H1 (cell line): ENCODE measurements around the gene FOXL3. TPM values are rescaled to one million over a fixed set of nuclear protein-coding genes. Genes with fewer than 3 reads are reported as not detected.

Experiments
- SP2 ChIP-seq: IDR thresholded peaks from 2 replicates; pipeline ENCODE4 v1.6.1; 2012; ENCODE audit warnings: mild to moderate bottlenecking, low read length, inconsistent platforms
- polyA plus RNA-seq, 7 experiments: library from polyadenylated mRNA; depleted of rRNA in 3 of 7; stranded (reverse) in 5 of 7; unstranded in 2 of 7; fragments of >200 nt in 5 of 7; fragments of 200-250 nt in 2 of 7; gene quantifications; 1 replicate in 5 of 7; 2 replicates in 1 of 7; 4 replicates in 1 of 7; pipeline versions ENCODE4 v1.2.1 to v1.2.3, GENCODE V29; 2011 to 2013; ENCODE audit warnings: missing spikeins in 2 of 7, mixed read lengths in 2 of 7
- total RNA-seq: library from RNA; stranded (reverse); fragmentation: NEBNext Ultra II Directional; extraction: Animal tissue kit (Norgen Biotek cat#: 25700); gene quantifications from 2 replicates; pipeline ENCODE4 v1.2.1, GENCODE V29; 2021

FOXL3 gene
- total and polyA plus RNA-seq, 2 of the 8 experiments (the other 6 are each of a cell fraction or from before 2014, with no cell fraction given) = not detected

- no peak for TF ChIP-seq SP2
- TF ChIP-seq, all 59 proteins: peak for 0
These were observed 17.3 kb upstream of the FOXL3 start (continued) for GRCh38 chr7:272631-273030.
